Esophagus squamous epithelium (tissue), 4 donors: ENCODE data around the gene CDH13.

Experiments used
- POLR2A ChIP-seq, 4 donors: fragments of 450-650 bp; IDR thresholded peaks; one replicate each; pipeline ENCODE4 v1.6.1; 2017; ENCODE audit warnings: antibody characterized with exemption in 4 of 4, mild to moderate bottlenecking in 4 of 4, moderate library complexity in 3 of 4
- TF ChIP-seq, protein P1 (sequence below), 6 experiments: fragments of 450-650 bp in 4 of 6; fragments of 200-600 bp in 2 of 6; sonication (generic) in 2 of 6; IDR thresholded peaks; one replicate each; pipeline ENCODE4 v1.5.1; 2016 to 2019; ENCODE audit warnings: antibody characterized with exemption in 6 of 6, mild to moderate bottlenecking in 4 of 6, moderate library complexity in 4 of 6

DNA sequence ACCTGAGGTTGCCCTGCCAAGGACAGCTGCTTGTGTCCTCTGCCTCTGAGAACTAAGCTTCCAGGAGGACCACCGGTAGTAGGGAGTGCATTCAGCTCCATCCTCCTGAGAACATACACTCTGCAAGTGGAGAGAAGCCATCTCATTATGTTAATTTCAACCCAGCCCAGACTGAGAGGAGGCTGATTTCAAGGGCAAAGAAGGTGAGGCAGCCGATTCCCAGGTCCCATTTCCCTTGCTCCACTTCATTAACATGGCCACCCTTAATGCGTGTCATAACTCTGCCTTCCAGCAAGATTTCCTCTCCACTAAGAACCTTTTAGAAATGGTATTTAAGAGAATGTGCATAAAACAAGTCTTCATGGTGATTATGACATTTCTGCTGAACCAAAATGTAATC lies 72.5 kb downstream of the CDH13 start:
- TF ChIP-seq, protein P1, sequence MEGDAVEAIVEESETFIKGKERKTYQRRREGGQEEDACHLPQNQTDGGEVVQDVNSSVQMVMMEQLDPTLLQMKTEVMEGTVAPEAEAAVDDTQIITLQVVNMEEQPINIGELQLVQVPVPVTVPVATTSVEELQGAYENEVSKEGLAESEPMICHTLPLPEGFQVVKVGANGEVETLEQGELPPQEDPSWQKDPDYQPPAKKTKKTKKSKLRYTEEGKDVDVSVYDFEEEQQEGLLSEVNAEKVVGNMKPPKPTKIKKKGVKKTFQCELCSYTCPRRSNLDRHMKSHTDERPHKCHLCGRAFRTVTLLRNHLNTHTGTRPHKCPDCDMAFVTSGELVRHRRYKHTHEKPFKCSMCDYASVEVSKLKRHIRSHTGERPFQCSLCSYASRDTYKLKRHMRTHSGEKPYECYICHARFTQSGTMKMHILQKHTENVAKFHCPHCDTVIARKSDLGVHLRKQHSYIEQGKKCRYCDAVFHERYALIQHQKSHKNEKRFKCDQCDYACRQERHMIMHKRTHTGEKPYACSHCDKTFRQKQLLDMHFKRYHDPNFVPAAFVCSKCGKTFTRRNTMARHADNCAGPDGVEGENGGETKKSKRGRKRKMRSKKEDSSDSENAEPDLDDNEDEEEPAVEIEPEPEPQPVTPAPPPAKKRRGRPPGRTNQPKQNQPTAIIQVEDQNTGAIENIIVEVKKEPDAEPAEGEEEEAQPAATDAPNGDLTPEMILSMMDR (IDR thresholded peaks at IDR 0.05) = no peak
- no peak for TF ChIP-seq POLR2A (IDR thresholded peaks at IDR 0.05)
